Body of pancreas (tissue), 4 donors: ENCODE results near the gene ZBTB12.

Source experiments
- CTCF ChIP-seq, 7 experiments: fragments of 450-650 bp in 4 of 7; fragments of 200-600 bp in 3 of 7; sonication (generic) in 3 of 7; IDR thresholded peaks; one replicate each; pipeline ENCODE4 v1.5.1; 2016 to 2019; ENCODE audit warnings: antibody characterized with exemption in 7 of 7
- POLR2A ChIP-seq, 3 donors: fragments of 450-650 bp; IDR thresholded peaks; one replicate each; pipeline ENCODE4 v1.6.1; 2016; ENCODE audit warnings: antibody characterized with exemption in 3 of 3, mild to moderate bottlenecking in 2 of 3

GRCh38 chr6:31898383-31899011 lies 3.4 kb downstream of the ZBTB12 start:
- peak in 3 of 7 experiments; percentile 11 to 27 (median 21) for TF ChIP-seq CTCF (IDR thresholded peaks at IDR 0.05)
- TF ChIP-seq POLR2A (IDR thresholded peaks at IDR 0.05), result no peak
